Liver (tissue), 9 donors: ENCODE measurements around the gene DTNB. TPM values are rescaled to one million over a fixed set of nuclear protein-coding genes. Genes with fewer than 3 reads are reported as not detected.

Experiments used
- DNase-seq: peaks from one replicate; pipeline ENCODE4 v3.0.0-alpha.2; 2017; ENCODE audit warnings: low spot score
- H3K27ac ChIP-seq, 2 donors: one replicate each; pipeline ENCODE4 v1.7.0; 2013; ENCODE audit warnings: inconsistent platforms in 2 of 2, low read length in 2 of 2, control low read depth in 1 of 2, low read depth in 1 of 2, mild to moderate bottlenecking in 1 of 2
- H3K27me3 ChIP-seq, 4 donors: one replicate each; pipeline versions ENCODE4 v1.6.1 to v1.7.0; 2013; ENCODE audit warnings: low read length in 3 of 4, inconsistent platforms in 1 of 4, mild to moderate bottlenecking in 1 of 4, moderate library complexity in 1 of 4; ENCODE audit not compliant: control insufficient read depth in 4 of 4, insufficient read depth in 4 of 4
- H3K36me3 ChIP-seq, 4 donors: one replicate each; pipeline versions ENCODE4 v1.6.1 to v1.7.0; 2013; ENCODE audit warnings: low read length in 3 of 4, mild to moderate bottlenecking in 3 of 4, low read depth in 1 of 4, moderate library complexity in 1 of 4; ENCODE audit not compliant: control insufficient read depth in 4 of 4, insufficient read depth in 3 of 4
- H3K4me1 ChIP-seq, 4 donors: one replicate each; pipeline versions ENCODE4 v1.6.1 to v1.7.0; 2013; ENCODE audit warnings: low read length in 3 of 4, mild to moderate bottlenecking in 3 of 4, moderate library complexity in 1 of 4; ENCODE audit not compliant: control insufficient read depth in 4 of 4, insufficient read depth in 4 of 4
- H3K4me3 ChIP-seq, 3 donors: one replicate each; pipeline versions ENCODE4 v1.6.1 to v1.7.0; 2013; ENCODE audit warnings: low read length in 3 of 3, control low read depth in 1 of 3, low read depth in 1 of 3, mild to moderate bottlenecking in 1 of 3
- H3K9ac ChIP-seq, 2 donors: one replicate each; pipeline ENCODE4 v1.7.0; 2013; ENCODE audit warnings: low read length in 2 of 2, mild to moderate bottlenecking in 2 of 2, moderate library complexity in 2 of 2, control low read depth in 1 of 2, low read depth in 1 of 2
- H3K9me3 ChIP-seq, 4 donors: one replicate each; pipeline versions ENCODE4 v1.6.1 to v1.7.0; 2013; ENCODE audit warnings: low read length in 3 of 4; ENCODE audit not compliant: control insufficient read depth in 4 of 4
- ATF3 ChIP-seq: IDR thresholded peaks from 2 replicates; pipeline ENCODE4 v1.6.1; 2016; ENCODE audit warnings: antibody characterized with exemption
- FOXA1 ChIP-seq: IDR thresholded peaks from 2 replicates; pipeline ENCODE4 v1.6.1; 2016; ENCODE audit warnings: antibody characterized with exemption
- GABPA ChIP-seq, 2 donors: IDR thresholded peaks in 1 of 2; conservative IDR thresholded peaks in 1 of 2; 2 replicates each; pipeline ENCODE4 v1.6.1; 2016; ENCODE audit warnings: antibody characterized with exemption in 2 of 2, mild to moderate bottlenecking in 1 of 2, moderate library complexity in 1 of 2
- HNF4A ChIP-seq, 2 donors: conservative IDR thresholded peaks; 2 replicates each; pipeline ENCODE4 v1.6.1; 2016; ENCODE audit warnings: antibody characterized with exemption in 2 of 2, mild to moderate bottlenecking in 2 of 2
- HNF4G ChIP-seq: IDR thresholded peaks from 2 replicates; pipeline ENCODE4 v1.6.1; 2016; ENCODE audit warnings: antibody characterized with exemption
- NR2F2 ChIP-seq: IDR thresholded peaks from 2 replicates; pipeline ENCODE4 v1.6.1; 2016; ENCODE audit warnings: antibody characterized with exemption
- RAD21 ChIP-seq, 2 donors: IDR thresholded peaks; 2 replicates each; pipeline ENCODE4 v1.6.1; 2016; ENCODE audit warnings: antibody characterized with exemption in 2 of 2, mild to moderate bottlenecking in 2 of 2
- RXRA ChIP-seq, 2 donors: IDR thresholded peaks; 2 replicates each; pipeline ENCODE4 v1.6.1; 2017 to 2018; ENCODE audit warnings: antibody characterized with exemption in 2 of 2, mild to moderate bottlenecking in 1 of 2
- SP1 ChIP-seq: IDR thresholded peaks from 2 replicates; pipeline ENCODE4 v1.6.1; 2018; ENCODE audit warnings: antibody characterized with exemption, mild to moderate bottlenecking
- YY1 ChIP-seq: IDR thresholded peaks from 2 replicates; pipeline ENCODE4 v1.6.1; 2016; ENCODE audit warnings: antibody characterized with exemption, mild to moderate bottlenecking
- ZBTB33 ChIP-seq: IDR thresholded peaks from 2 replicates; pipeline ENCODE4 v1.6.1; 2016; ENCODE audit warnings: antibody characterized with exemption
- WGBS: extraction: QIAGEN DNeasy Blood & Tissue Kit; methylation state at CpG from one replicate; pipeline ENCODE4 v1.1.7; 2013; 5-methylcytosine and 5-hydroxymethylcytosine counted together
- polyA plus RNA-seq, 2 donors: library from polyadenylated mRNA; stranded (reverse) in 1 of 2; unstranded in 1 of 2; fragments of 200-250 nt in 1 of 2; fragments of >200 nt in 1 of 2; fragmentation: Nextera tagmentation in 1 of 2; extraction: Ambion mirVana in 1 of 2; gene quantifications; one replicate each; pipeline versions ENCODE4 v1.2.1 to v1.2.3, GENCODE V29; 2013 to 2015
- total RNA-seq, 2 donors: library from RNA; depleted of rRNA; stranded (reverse); fragments of >200 nt; gene quantifications; one replicate each; pipeline ENCODE4 v1.2.3, GENCODE V29; 2014
- TF ChIP-seq, protein P1 (sequence below): IDR thresholded peaks from 2 replicates; pipeline ENCODE4 v1.6.1; 2016; ENCODE audit warnings: antibody characterized with exemption
- TF ChIP-seq, protein P2 (sequence below): fragments of 150-350 bp; IDR thresholded peaks from 2 replicates; pipeline ENCODE4 v1.5.1; 2017; ENCODE audit warnings: improper control_type of control experiment, low read depth, low read length; ENCODE audit not compliant: missing input control
- TF ChIP-seq, protein P3 (sequence below): IDR thresholded peaks from 2 replicates; pipeline ENCODE4 v1.6.1; 2016; ENCODE audit warnings: antibody characterized with exemption, mild to moderate bottlenecking
- donor health status: healthy.
- donor health status: healthy.
- donor health status: healthy.
- donor health status: healthy.
- donor health status: healthy.

DTNB gene
- total and polyA plus RNA-seq, 4 donors, result 3.3 to 10.5 (median 6.4) TPM

DNA sequence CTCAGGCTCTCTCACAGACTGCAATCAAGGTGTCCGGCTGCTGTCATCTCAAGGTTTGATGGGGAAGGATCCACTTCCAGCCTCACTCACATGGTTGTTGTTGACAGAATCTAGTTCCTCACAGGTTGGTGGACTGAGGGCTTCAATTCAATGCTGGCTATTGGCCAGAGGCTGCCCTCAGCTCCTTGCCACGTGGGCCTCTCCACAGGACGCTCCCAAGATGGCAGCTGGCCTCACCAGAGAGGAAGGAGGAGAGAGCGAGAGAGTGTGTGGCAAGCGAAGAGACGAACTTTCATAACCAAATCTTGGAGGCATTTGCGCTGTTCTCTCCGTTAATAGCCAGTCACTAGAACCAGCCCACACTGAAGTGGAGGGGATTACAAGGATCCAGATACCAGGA lies 318.1 kb downstream of the DTNB start:
- Histone ChIP-seq H3K27ac (no peak overlapping the region), H3K36me3 (no peaks in the 10 kb centered on the region), H3K9ac (no peak overlapping the region), H3K27me3 (no peaks in the 10 kb centered on the region), H3K4me1 (no peaks in the 10 kb centered on the region), H3K9me3 (no peaks in the 10 kb centered on the region), H3K4me3 (no peak overlapping the region)
- no peak for TF ChIP-seq NR2F2
- TF ChIP-seq, protein P1, sequence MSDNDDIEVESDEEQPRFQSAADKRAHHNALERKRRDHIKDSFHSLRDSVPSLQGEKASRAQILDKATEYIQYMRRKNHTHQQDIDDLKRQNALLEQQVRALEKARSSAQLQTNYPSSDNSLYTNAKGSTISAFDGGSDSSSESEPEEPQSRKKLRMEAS, result no peak
- no peak for TF ChIP-seq RAD21 (IDR thresholded peaks at IDR 0.05)
- DNase-seq, result no peak
- 91% methylated on average over 8 of the region's 8 CpGs for WGBS

DNA sequence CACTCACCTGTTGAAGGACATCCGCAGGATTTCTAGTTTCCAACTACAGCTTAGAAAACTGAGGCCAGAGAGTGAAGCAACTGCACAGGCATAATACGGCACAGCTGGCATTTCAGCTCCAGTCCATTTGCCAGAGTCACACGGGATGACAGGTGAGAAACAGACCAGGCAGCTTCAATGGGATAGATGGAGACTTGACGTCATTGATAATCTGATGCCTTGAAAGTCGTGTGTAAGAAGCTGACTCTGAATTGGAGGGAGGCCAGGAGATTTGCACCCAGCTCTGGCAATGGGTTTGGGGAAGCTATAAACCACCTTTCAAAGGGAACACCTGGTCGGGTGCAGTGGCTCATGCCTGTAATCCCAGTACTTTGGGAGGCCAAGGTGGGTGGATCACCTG lies 319.3 kb downstream of the DTNB start:
- Histone ChIP-seq H3K27me3 (no peaks in the 10 kb centered on the region), H3K27ac (no peak overlapping the region), H3K4me3 (no peak overlapping the region), H3K4me1 (no peaks in the 10 kb centered on the region), H3K36me3 (no peaks in the 10 kb centered on the region), H3K9me3 (no peaks in the 10 kb centered on the region), H3K9ac (no peak overlapping the region)
- TF ChIP-seq, protein P1, result no peak
- TF ChIP-seq RAD21 (IDR thresholded peaks at IDR 0.05) (no peak), GABPA (IDR thresholded peaks at IDR 0.05 in 1 of 2, conservative IDR thresholded peaks at IDR 0.05 in 1 of 2) (no peak), FOXA1 (no peak), YY1 (no peak), NR2F2 (no peak), SP1 (no peak), ATF3 (no peak), ZBTB33 (no peak), HNF4G (no peak), RXRA (IDR thresholded peaks at IDR 0.05) (no peak), HNF4A (conservative IDR thresholded peaks at IDR 0.05) (no peak)
- TF ChIP-seq, protein P2, sequence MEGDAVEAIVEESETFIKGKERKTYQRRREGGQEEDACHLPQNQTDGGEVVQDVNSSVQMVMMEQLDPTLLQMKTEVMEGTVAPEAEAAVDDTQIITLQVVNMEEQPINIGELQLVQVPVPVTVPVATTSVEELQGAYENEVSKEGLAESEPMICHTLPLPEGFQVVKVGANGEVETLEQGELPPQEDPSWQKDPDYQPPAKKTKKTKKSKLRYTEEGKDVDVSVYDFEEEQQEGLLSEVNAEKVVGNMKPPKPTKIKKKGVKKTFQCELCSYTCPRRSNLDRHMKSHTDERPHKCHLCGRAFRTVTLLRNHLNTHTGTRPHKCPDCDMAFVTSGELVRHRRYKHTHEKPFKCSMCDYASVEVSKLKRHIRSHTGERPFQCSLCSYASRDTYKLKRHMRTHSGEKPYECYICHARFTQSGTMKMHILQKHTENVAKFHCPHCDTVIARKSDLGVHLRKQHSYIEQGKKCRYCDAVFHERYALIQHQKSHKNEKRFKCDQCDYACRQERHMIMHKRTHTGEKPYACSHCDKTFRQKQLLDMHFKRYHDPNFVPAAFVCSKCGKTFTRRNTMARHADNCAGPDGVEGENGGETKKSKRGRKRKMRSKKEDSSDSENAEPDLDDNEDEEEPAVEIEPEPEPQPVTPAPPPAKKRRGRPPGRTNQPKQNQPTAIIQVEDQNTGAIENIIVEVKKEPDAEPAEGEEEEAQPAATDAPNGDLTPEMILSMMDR, result no peak
- TF ChIP-seq, protein P3, sequence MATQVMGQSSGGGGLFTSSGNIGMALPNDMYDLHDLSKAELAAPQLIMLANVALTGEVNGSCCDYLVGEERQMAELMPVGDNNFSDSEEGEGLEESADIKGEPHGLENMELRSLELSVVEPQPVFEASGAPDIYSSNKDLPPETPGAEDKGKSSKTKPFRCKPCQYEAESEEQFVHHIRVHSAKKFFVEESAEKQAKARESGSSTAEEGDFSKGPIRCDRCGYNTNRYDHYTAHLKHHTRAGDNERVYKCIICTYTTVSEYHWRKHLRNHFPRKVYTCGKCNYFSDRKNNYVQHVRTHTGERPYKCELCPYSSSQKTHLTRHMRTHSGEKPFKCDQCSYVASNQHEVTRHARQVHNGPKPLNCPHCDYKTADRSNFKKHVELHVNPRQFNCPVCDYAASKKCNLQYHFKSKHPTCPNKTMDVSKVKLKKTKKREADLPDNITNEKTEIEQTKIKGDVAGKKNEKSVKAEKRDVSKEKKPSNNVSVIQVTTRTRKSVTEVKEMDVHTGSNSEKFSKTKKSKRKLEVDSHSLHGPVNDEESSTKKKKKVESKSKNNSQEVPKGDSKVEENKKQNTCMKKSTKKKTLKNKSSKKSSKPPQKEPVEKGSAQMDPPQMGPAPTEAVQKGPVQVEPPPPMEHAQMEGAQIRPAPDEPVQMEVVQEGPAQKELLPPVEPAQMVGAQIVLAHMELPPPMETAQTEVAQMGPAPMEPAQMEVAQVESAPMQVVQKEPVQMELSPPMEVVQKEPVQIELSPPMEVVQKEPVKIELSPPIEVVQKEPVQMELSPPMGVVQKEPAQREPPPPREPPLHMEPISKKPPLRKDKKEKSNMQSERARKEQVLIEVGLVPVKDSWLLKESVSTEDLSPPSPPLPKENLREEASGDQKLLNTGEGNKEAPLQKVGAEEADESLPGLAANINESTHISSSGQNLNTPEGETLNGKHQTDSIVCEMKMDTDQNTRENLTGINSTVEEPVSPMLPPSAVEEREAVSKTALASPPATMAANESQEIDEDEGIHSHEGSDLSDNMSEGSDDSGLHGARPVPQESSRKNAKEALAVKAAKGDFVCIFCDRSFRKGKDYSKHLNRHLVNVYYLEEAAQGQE, result no peak
- 78% methylated on average over 6 of the region's 6 CpGs for WGBS
- DNase-seq, result no peak
